ENCODE data around the gene CDH24. TPM values are rescaled to one million over a fixed set of nuclear protein-coding genes. Genes with fewer than 3 reads are reported as not detected.

CDH24 gene
- total and polyA plus RNA-seq, 2 donors from 2014 or later: 5.1 to 5.4 TPM

GRCh38 chr14:23089498-23090253 lies 32.4 kb upstream of the CDH24 start:
- no peak for TF ChIP-seq CTCF (IDR thresholded peaks at IDR 0.05; ENCODE audit: borderline replicate concordance, extremely low read depth, insufficient read depth)
- no peak for FAIRE-seq
- H3K9me3 ChIP-seq (ENCODE audit: control insufficient read depth in 2 of 3, insufficient read depth in 1 of 3, low read length in 3 of 3): no peaks in the 10 kb centered on the region
- peaks cover 0 to 7% (median 0%) of the 10 kb centered on the region in 3 donors for H3K4me1 ChIP-seq (ENCODE audit: control insufficient read depth in 2 of 3, insufficient read depth in 2 of 3, low read depth in 1 of 3, low read length in 3 of 3)
- H3K9ac ChIP-seq (ENCODE audit: low read length in 3 of 3): no peak overlapping the region
- intact Hi-C loops (cut with DNase I): no loop called here
- no peak overlapping the region for H3K4me3 ChIP-seq (ENCODE audit: low read length in 3 of 3)
- DNase-seq: no peak
- peaks cover 13 to 41% (median 33%) of the 10 kb centered on the region in 3 donors for H3K36me3 ChIP-seq (ENCODE audit: control insufficient read depth in 2 of 3, insufficient read depth in 3 of 3, low read length in 3 of 3)
- no peak overlapping the region for H3K27ac ChIP-seq (ENCODE audit: low read depth in 2 of 2, low read length in 2 of 2)
- H3K27me3 ChIP-seq (ENCODE audit: control insufficient read depth, insufficient read depth, low read length): no peaks in the 10 kb centered on the region

GRCh38 chr14:23086565-23086964 lies 29.2 kb upstream of the CDH24 start:
- no peaks in the 10 kb centered on the region for H3K9me3 ChIP-seq (ENCODE audit: control insufficient read depth in 2 of 3, insufficient read depth in 1 of 3, low read length in 3 of 3)
- H3K36me3 ChIP-seq (ENCODE audit: control insufficient read depth in 2 of 3, insufficient read depth in 3 of 3, low read length in 3 of 3): peaks cover 14 to 46% (median 33%) of the 10 kb centered on the region in 3 donors
- intact Hi-C loops (cut with DNase I): no loop called here
- no peaks in the 10 kb centered on the region for H3K27me3 ChIP-seq (ENCODE audit: control insufficient read depth, insufficient read depth, low read length)
- no peak for TF ChIP-seq CTCF (IDR thresholded peaks at IDR 0.05; ENCODE audit: borderline replicate concordance, extremely low read depth, insufficient read depth)
- no peak overlapping the region for H3K9ac ChIP-seq (ENCODE audit: low read length in 3 of 3)
- H3K27ac ChIP-seq (ENCODE audit: low read depth in 2 of 2, low read length in 2 of 2): no peak overlapping the region
- no peak overlapping the region for H3K4me3 ChIP-seq (ENCODE audit: low read length in 3 of 3)
- FAIRE-seq (no peak), DNase-seq (no peak)
- no peaks in the 10 kb centered on the region for H3K4me1 ChIP-seq (ENCODE audit: control insufficient read depth in 2 of 3, insufficient read depth in 2 of 3, low read depth in 1 of 3, low read length in 3 of 3)

GRCh38 chr14:23085458-23085857 lies 28.1 kb upstream of the CDH24 start:
- no peak overlapping the region for H3K27ac ChIP-seq (ENCODE audit: low read depth in 2 of 2, low read length in 2 of 2)
- no peaks in the 10 kb centered on the region for H3K9me3 ChIP-seq (ENCODE audit: control insufficient read depth in 2 of 3, insufficient read depth in 1 of 3, low read length in 3 of 3)
- no peak for TF ChIP-seq CTCF (IDR thresholded peaks at IDR 0.05; ENCODE audit: borderline replicate concordance, extremely low read depth, insufficient read depth)
- no peak overlapping the region for H3K4me3 ChIP-seq (ENCODE audit: low read length in 3 of 3)
- DNase-seq (no peak), FAIRE-seq (no peak)
- no peaks in the 10 kb centered on the region for H3K27me3 ChIP-seq (ENCODE audit: control insufficient read depth, insufficient read depth, low read length)
- H3K4me1 ChIP-seq (ENCODE audit: control insufficient read depth in 2 of 3, insufficient read depth in 2 of 3, low read depth in 1 of 3, low read length in 3 of 3): no peaks in the 10 kb centered on the region
- peaks cover 16 to 55% (median 36%) of the 10 kb centered on the region in 3 donors for H3K36me3 ChIP-seq (ENCODE audit: control insufficient read depth in 2 of 3, insufficient read depth in 3 of 3, low read length in 3 of 3)
- intact Hi-C loops (cut with DNase I): no loop called here
- H3K9ac ChIP-seq (ENCODE audit: low read length in 3 of 3): no peak overlapping the region

All from kidney (tissue), 14 donors.